BJ (cell line): Measurements from ENCODE around the gene TTC21A. TPM values are rescaled to one million over a fixed set of nuclear protein-coding genes. Genes with fewer than 3 reads are reported as not detected.

ENCODE experiments used
- CTCF ChIA-PET: fragments of 350-600 bp; formaldehyde crosslinking; extraction: SDS; loops from one replicate; lab custom pipeline; 2021; ENCODE audit warnings: antibody characterized with exemption, inconsistent platforms; lab: Yijun Ruan, JAX
- POLR2A ChIA-PET: fragments of 300-600 bp; sonication (Branson Sonifier 250); formaldehyde crosslinking; extraction: SDS; loops from one replicate; lab custom pipeline; 2021; ENCODE audit warnings: antibody characterized with exemption; lab: Charles Lee
- DNase-seq: peaks from one replicate; pipeline ENCODE4 v3.0.0-alpha.2; 2011; ENCODE audit warnings: low read depth
- H3K27me3 ChIP-seq: 2 replicates; pipeline ENCODE4 v1.6.0; 2011; ENCODE audit warnings: low read length; ENCODE audit not compliant: control insufficient read depth, insufficient read depth
- H3K36me3 ChIP-seq: 2 replicates; pipeline ENCODE4 v1.5.1; 2011; ENCODE audit warnings: low read length; ENCODE audit not compliant: control insufficient read depth, insufficient read depth
- H3K4me3 ChIP-seq: 2 replicates; pipeline ENCODE4 v1.5.1; 2011; ENCODE audit warnings: low read depth, mild to moderate bottlenecking, control low read depth, low read length
- CTCF ChIP-seq: IDR thresholded peaks from 2 replicates; pipeline ENCODE4 v1.5.1; 2011; ENCODE audit warnings: low read depth, mild to moderate bottlenecking, control low read depth, inconsistent platforms, low read length, moderate library complexity; ENCODE audit not compliant: insufficient read depth
- polyA plus RNA-seq: library from polyadenylated mRNA; depleted of rRNA; stranded (reverse); fragments of >200 nt; gene quantifications from 2 replicates; pipeline ENCODE4 v1.2.3, GENCODE V29; 2011

The TTC21A gene
- polyA plus RNA-seq, 1 experiment, result 2.3 TPM

- ChIA-PET CTCF (interaction anchor here (1.7 to 16.5 kb wide), 3 partner anchors 9 to 105 kb away, joined by 4 to 374 read pairs (median 11); no protein-coding TSS in a partner anchor), POLR2A (no interaction called here)
- H3K4me3 ChIP-seq, result no peak overlapping the region
- DNase-seq, result no peak
- no peaks in the 10 kb centered on the region for H3K36me3 ChIP-seq
- no peak for TF ChIP-seq CTCF
- no peaks in the 10 kb centered on the region for H3K27me3 ChIP-seq
Observed at GRCh38 chr3:39184081-39184967, 76.8 kb downstream of the TTC21A start.

- POLR2A ChIA-PET, result no interaction called here
- H3K36me3 ChIP-seq, result no peaks in the 10 kb centered on the region
- CTCF ChIA-PET, result interaction anchor here (0.7 to 16.5 kb wide), 4 partner anchors 8 to 105 kb away, joined by 3 to 374 read pairs (median 8); no protein-coding TSS in a partner anchor
- no peaks in the 10 kb centered on the region for H3K27me3 ChIP-seq
- no peak for TF ChIP-seq CTCF
- no peak overlapping the region for H3K4me3 ChIP-seq
- DNase-seq, result no peak
Observed at GRCh38 chr3:39184968-39185285, 77.4 kb downstream of the TTC21A start.

- ChIA-PET POLR2A (no interaction called here), CTCF (interaction anchor here (0.7 to 16.5 kb wide), 4 partner anchors 8 to 104 kb away, joined by 3 to 374 read pairs (median 57); no protein-coding TSS in a partner anchor)
- H3K27me3 ChIP-seq, result no peaks in the 10 kb centered on the region
- no peak for DNase-seq
- no peak for TF ChIP-seq CTCF
- no peak overlapping the region for H3K4me3 ChIP-seq
- no peaks in the 10 kb centered on the region for H3K36me3 ChIP-seq
Observed at GRCh38 chr3:39185326-39185958, 78.0 kb downstream of the TTC21A start.

GRCh38 chr3:39185959-39186691, 78.6 kb downstream of the TTC21A start:
- ChIA-PET CTCF (interaction anchor here (0.8 to 16.5 kb wide), 3 partner anchors 11 to 103 kb away, joined by 3 to 374 read pairs (median 110); no protein-coding TSS in a partner anchor), POLR2A (no interaction called here)

More at GRCh38 chr3:39185959-39186691, 78.6 kb downstream of the TTC21A start:
- Histone ChIP-seq H3K36me3 (no peaks in the 10 kb centered on the region), H3K4me3 (no peak overlapping the region), H3K27me3 (no peaks in the 10 kb centered on the region)
- no peak for DNase-seq
- no peak for TF ChIP-seq CTCF
